Hindlimb muscle (tissue), 1 donor: ENCODE data around the gene MINK1. TPM values are rescaled to one million over a fixed set of nuclear protein-coding genes. Genes with fewer than 3 reads are reported as not detected.
"Not testable (repeated sequence)": the region's sequence is repeated elsewhere in the genome, so short reads cannot be mapped to it uniquely, and the experiment has no call there.

Experiments used
- DNase-seq: peaks from one replicate; pipeline ENCODE4 v3.0.0-alpha.2; 2013
- polyA plus RNA-seq: library from polyadenylated mRNA; unstranded; fragments of 120-200 nt; gene quantifications from one replicate; pipeline ENCODE4 v1.2.1, GENCODE V29; 2013; ENCODE audit not compliant: insufficient read length

MINK1 gene
- polyA plus RNA-seq, 1 donor: 28.3 TPM

GRCh38 chr17:4849011-4849536, 15.9 kb downstream of the MINK1 start:
- no peak for DNase-seq

DNA sequence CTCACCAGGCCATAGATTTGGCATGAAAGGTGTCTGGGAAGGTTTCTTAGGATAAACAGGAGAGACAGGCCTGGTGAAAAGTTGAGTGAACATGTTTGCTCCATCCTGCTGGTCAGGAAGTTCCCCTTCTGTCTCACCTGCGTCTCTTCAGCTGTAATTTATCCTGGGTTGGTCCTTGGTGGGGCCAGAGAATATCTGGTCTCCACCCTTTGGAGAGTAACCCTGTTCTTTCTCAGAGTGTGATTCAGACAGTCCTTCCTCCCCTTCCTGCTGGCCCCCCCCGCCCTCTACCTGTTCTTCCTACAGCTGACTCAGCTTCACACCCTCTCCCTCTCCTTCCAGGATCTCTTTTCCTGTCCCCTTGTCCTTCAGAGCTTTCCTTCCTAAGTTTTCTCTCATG, 17.1 kb downstream of the MINK1 start:
- no peak for DNase-seq

GRCh38 chr17:4851084-4851483, 17.9 kb downstream of the MINK1 start:
- DNase-seq: no peak

DNA sequence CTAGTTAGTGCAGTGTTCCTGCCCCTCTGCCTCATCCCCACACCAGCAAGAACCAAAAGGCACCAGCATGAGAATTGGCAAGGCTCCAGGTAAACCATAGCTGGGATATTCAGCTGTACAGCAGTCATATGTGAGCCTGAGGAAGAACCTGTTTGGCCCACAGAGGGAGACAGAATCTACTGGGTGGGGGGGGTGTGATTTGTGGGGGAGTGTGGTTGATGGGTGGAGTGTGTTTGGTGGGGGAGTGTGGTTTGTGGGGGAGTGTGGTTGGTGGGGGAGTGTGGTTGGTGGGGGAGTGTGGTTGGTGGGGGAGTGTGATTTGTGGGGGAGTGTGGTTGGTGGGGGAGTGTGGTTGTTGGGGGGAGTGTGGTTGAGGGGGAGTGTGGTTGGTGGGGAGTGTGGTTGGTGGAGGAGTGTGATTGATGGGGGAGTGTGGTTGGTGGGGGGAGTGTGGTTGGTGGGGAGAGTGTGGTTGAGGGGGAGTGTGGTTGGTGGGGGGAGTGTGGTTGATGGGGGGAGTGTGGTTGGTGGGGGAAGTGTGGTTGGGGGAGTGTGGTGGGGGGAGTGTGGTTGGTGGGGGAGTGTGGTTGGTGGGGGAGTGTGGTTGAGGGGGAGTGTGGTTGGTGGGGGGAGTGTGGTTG, 19.5 kb downstream of the MINK1 start:
- no peak for DNase-seq

DNA sequence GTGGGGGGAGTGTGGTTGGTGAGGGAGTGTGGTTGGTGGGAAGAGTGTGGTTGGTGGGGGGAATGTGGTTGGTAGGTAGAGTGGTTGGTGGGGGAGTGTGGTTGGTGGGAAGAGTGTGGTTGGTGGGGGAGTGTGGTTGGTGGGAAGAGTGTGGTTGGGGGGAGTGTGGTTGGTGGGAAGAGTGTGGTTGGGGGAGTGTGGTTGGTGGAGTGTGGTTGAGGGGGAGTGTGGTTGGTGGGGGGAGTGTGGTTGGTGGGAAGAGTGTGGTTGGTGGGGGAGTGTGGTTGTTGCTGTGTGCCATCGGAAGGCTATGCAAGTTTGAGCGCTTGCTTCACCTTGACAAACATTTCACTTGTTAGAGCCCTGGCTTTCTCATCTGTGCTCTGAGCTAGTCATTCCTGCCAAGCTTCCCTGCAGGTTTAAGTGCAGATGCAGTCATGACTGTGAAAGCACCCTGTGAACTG, 20.1 kb downstream of the MINK1 start:
- DNase-seq: no peak

DNA sequence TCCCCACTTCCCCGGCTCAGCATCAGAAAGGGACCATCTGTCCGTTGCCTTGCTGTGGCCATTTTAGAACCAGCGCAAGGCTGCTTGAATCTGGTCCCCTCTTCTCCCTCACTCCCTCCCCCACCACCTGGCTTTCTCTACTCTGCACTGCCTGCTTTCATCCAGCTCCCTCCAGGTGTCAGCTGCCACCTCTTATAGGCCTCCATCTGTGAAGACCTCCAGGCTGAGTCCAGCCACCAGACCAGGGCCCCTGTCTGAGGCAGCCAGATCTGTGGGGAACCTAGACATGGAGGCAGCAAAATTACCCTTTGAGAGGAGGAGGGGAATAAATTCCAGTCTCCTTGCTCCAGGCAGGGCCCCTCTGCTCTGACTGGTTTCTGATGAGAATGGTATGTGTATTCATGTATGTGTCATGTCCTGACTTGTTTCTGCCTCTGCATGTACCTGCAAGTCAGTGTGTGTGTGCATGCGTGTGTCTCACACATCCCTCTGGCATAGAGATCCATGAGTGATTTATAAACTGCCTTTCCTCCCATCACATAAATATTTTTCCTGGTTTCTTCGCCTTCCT, 21.1 kb downstream of the MINK1 start:
- DNase-seq: no peak

DNA sequence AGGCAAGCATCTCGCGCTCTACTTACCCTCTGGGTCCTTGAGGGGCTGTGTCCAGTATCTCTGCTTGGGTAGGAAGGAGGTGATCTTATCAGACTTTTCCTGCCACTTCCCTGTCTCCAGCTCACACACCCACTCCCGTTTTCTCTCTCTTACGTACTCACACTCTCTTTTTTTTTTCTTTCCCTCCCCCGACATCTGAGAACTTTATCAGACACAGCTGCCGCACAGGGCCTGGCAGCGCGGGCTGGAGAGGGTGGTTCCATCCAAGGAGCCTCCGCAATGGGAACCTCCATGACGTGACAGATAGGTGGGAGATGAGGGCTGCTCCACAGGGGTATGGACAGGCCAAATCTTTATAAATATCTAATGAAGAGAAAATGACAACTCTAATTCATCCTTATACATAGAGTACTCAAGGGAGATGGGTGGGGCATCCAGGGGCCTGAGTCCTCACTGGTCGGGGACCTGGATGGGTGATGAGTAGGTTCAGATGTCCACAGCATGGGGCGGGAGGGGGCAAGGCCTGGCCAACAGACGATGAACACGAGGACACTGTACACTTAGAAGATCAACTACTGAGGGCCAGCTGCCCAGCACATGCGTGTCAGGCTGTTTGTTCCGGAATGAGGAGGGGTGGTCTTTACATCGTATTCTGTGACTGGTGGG, 23.3 kb downstream of the MINK1 start:
- no peak for DNase-seq

GRCh38 chr17:4856937-4857314, 23.8 kb downstream of the MINK1 start:
- no peak for DNase-seq

- not testable (repeated sequence) for DNase-seq
Observed at GRCh38 chr17:4857347-4857746, 24.2 kb downstream of the MINK1 start.

DNA sequence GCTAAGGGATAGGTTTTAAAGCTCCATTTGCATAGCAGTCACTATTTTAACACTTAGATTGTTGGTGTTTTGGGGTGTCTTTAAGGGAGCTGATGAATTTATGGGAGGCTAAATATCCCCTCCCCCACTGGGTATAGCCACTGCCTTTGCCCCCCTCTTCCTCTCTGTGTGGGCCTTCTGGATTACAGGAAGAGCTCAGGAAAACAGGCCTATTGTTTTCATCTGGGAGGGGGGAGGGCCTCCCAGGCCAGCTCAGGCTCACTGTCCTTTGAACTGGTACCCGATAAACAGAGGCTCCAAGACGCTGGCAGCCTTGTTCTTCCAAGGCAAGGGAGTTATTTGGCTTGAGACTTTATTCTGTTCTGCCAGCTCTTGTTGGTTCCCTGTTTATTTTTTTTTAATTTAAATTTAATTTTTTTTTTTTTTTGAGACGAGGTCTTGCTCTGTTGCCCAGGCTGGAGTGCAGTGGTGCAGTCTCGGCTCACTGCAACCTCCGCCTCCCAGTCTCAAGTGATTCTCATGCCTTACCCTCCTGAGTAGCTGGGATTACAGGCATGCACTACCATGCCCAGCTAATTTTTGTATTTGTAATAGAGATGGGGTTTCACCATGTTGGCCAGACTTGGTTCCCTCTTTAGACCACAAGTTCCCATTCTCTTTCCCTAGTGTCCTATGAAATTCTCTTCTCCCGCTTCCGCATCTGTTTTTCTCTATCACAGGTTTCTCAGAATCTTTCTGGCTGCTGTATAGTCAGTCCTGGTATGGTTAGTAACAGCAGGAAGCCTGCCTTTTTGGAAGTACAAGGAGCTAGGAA, 25.1 kb downstream of the MINK1 start:
- DNase-seq: no peak

DNA sequence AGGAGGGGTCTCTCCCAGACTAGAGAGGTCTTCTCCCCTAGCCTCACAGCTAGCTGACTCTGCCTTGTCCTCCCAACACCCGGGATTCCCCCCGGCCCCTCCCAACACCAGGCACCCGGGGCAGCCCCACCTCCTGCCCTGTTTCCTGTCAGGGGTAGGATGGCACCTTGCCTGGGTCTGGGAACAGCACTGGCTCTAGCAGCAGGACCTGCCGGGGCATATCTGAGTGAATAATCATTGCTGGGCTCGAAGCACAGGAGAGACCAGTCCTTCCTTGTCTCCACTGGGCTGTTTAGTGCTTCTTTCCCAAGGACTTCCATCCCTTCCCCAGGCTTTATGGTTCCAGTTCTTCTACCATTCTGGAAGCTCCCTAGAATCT, 25.7 kb downstream of the MINK1 start:
- DNase-seq: no peak

- peak; percentile 52 for DNase-seq
Observed at GRCh38 chr17:4859816-4860625, 26.9 kb downstream of the MINK1 start.

- no peak for DNase-seq
Observed at GRCh38 chr17:4860651-4861050, 27.5 kb downstream of the MINK1 start.

GRCh38 chr17:4861052-4861451, 27.9 kb downstream of the MINK1 start:
- DNase-seq: no peak

GRCh38 chr17:4862720-4863119, 29.6 kb downstream of the MINK1 start:
- no peak for DNase-seq

GRCh38 chr17:4863321-4863720, 30.2 kb downstream of the MINK1 start:
- DNase-seq: no peak

DNA sequence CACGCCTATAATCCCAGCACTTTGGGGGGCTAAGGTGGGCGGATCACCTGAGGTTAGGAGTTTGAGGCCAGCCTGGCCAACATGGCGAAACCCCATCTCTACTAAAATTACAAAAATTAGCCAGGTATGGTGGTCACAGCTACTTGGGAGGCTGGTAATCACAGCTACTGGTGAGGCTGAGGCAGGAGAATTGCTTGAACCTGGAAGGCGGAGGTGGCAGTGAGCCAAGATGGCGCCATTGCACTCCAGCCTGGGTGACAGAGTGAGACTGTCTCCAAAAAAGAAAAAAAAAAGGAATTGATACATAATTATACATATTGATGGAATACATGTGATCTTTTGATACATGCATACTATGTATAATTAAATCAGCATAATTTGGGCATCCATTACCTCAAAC, 34.4 kb downstream of the MINK1 start:
- not testable (repeated sequence) for DNase-seq

DNA sequence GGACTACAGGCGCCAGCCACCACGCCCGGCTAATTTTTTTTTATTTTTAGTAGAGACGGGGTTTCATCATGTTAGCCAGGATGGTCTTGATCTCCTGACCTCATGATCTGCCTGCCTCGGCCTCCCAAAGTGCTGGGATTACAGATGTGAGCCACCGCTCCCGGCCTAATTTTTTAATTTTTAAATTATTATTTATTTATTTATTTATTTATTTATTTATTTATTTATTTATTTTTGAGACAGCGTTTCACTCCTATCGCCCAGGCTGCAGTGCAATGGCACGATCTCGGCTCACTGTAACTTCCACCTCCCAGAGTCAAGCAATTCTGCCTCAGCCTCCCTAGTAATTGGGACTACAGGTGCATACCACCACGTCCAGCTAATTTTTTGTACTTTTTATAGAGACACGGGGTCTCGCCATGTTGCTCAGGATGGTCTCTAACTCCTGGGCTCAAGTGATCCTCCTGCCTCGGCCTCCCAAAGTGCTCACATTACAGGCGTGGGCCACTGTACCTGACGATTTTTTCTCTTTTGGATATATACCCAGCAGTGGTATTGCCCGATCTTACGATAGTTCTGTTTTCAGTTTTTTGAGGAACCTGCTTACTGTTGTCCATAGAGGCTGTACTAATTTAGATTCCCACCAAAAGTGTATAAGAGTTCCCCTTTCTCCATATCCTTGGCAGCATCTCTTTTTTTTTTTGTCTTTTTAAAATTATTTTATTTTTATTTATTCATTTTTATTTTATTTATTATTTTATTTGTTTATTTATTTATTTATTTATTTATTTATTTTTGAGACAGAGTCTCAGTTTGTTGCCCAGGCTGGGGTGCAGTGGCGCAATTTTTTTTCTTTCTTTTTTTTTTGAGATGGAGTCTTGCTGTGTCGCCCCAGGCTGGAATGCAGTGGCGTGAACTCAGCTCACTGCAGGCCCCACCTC, 36.2 kb downstream of the MINK1 start:
- not testable (repeated sequence) for DNase-seq

GRCh38 chr17:4870855-4871254, 37.7 kb downstream of the MINK1 start:
- DNase-seq: no peak

DNA sequence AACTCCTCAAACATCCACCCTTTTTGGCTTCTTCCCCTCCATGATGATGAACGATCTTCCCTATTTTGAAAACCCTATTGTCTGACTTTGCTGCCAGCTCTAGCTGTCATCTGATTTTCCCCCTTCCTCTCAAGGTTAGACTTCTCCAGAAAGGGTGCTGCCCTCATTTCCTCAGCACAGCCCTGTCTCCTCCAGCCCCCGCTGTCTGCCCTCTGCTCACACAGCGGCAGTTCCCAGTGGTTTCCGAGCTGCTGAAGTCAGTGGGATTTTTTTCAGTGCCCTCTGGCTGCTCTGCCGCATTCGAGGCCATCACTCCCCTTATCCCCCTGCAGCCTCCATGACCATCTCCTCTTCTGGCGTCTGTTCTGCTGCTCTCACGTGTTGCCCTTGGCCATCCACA, 39.6 kb downstream of the MINK1 start:
- DNase-seq: no peak

- no peak for DNase-seq
Observed at GRCh38 chr17:4877089-4877488, 43.9 kb downstream of the MINK1 start.
